SK-N-SH (cell line): ENCODE data around the gene GBX2. TPM values are rescaled to one million over a fixed set of nuclear protein-coding genes. Genes with fewer than 3 reads are reported as not detected.
A peak's percentile ranks its signal among the peaks of the same experiment; 100 is the strongest.

Experiments
- CTCF ChIA-PET: fragments of 300-600, 350-600 bp; formaldehyde crosslinking; extraction: SDS; loops from one replicate; lab custom pipeline; 2021; lab: Yijun Ruan, JAX
- POLR2A ChIA-PET: fragments of 350-600 bp; sonication (Branson Sonifier 250); formaldehyde crosslinking; extraction: SDS; loops from one replicate; lab custom pipeline; 2020; ENCODE audit warnings: antibody characterized with exemption, inconsistent platforms; lab: Yijun Ruan, JAX
- DNase-seq: peaks from one replicate; pipeline ENCODE4 v3.0.0; 2012
- H2AFZ ChIP-seq: fragments of 200-600 bp; sonication (generic); 2 replicates; pipeline ENCODE4 v1.8.1; 2016; ENCODE audit warnings: antibody characterized with exemption, mild to moderate bottlenecking, low read depth
- H3F3A ChIP-seq: fragments of 200-600 bp; sonication (generic); replicated peaks from 2 replicates; pipeline ENCODE3; 2016; ENCODE audit warnings: antibody characterized with exemption, mild to moderate bottlenecking; ENCODE audit not compliant: insufficient read depth
- H3K27ac ChIP-seq, 2 experiments: fragments of 200-500 bp in 1 of 2; fragments of 200-600 bp in 1 of 2; sonication (Bioruptor generic) in 1 of 2; sonication (generic), shearing (Covaris generic) in 1 of 2; 2 replicates each; pipeline versions ENCODE4 v1.5.1 to v1.6.1; 2014 to 2016; ENCODE audit warnings: low read depth in 2 of 2, inconsistent platforms in 1 of 2, low read length in 1 of 2, mild to moderate bottlenecking in 1 of 2, mixed read lengths in 1 of 2
- H3K27me3 ChIP-seq: fragments of 200-600 bp; sonication (generic), shearing (Covaris generic); 2 replicates; pipeline ENCODE4 v1.6.1; 2016; ENCODE audit warnings: mixed run types; ENCODE audit not compliant: insufficient read depth
- H3K36me3 ChIP-seq, 2 experiments: fragments of 200-500 bp in 1 of 2; fragments of 200-600 bp in 1 of 2; sonication (Bioruptor generic) in 1 of 2; sonication (generic) in 1 of 2; replicated peaks in 1 of 2; 2 replicates each; pipeline versions ENCODE3 to v1.5.1; 2014 to 2016; ENCODE audit warnings: low read length in 1 of 2, mild to moderate bottlenecking in 1 of 2; ENCODE audit not compliant: insufficient read depth in 2 of 2, control insufficient read depth in 1 of 2
- H3K4me1 ChIP-seq, 2 experiments: fragments of 200-500 bp in 1 of 2; fragments of 200-600 bp in 1 of 2; sonication (Bioruptor generic) in 1 of 2; sonication (generic), shearing (Covaris generic) in 1 of 2; 2 replicates each; pipeline versions ENCODE4 v1.5.1 to v1.6.1; 2014 to 2016; ENCODE audit warnings: low read depth in 1 of 2, low read length in 1 of 2, mixed run types in 1 of 2; ENCODE audit not compliant: insufficient read depth in 2 of 2, control insufficient read depth in 1 of 2
- H3K4me2 ChIP-seq: fragments of 200-600 bp; sonication (generic), shearing (Covaris generic); 2 replicates; pipeline ENCODE4 v1.6.1; 2017; ENCODE audit warnings: mixed run types
- H3K4me3 ChIP-seq, 2 experiments: fragments of 200-500 bp in 1 of 2; fragments of 200-600 bp in 1 of 2; sonication (Bioruptor generic) in 1 of 2; sonication (generic), shearing (Covaris generic) in 1 of 2; 2 replicates each; pipeline versions ENCODE4 v1.5.1 to v1.8.1; 2014 to 2016; ENCODE audit warnings: low read depth in 2 of 2, inconsistent platforms in 1 of 2, low read length in 1 of 2, mild to moderate bottlenecking in 1 of 2, mixed read lengths in 1 of 2, moderate library complexity in 1 of 2
- H3K79me2 ChIP-seq: fragments of 200-600 bp; sonication (generic); 2 replicates; pipeline ENCODE4 v1.8.1; 2017; ENCODE audit warnings: mild to moderate bottlenecking; ENCODE audit not compliant: insufficient read depth
- H3K9ac ChIP-seq: fragments of 200-600 bp; sonication (generic); 2 replicates; pipeline ENCODE4 v1.6.1; 2017; ENCODE audit warnings: mixed run types
- H3K9me2 ChIP-seq: fragments of 200-600 bp; sonication (generic); 2 replicates; pipeline ENCODE4 v1.6.1; 2017; ENCODE audit warnings: mixed run types
- H3K9me3 ChIP-seq: fragments of 200-600 bp; sonication (generic); 2 replicates; pipeline ENCODE4 v1.6.1; 2017; ENCODE audit warnings: mixed run types, mild to moderate bottlenecking, moderate library complexity
- H4K20me1 ChIP-seq: fragments of 200-600 bp; sonication (generic); 2 replicates; pipeline ENCODE4 v1.6.1; 2017; ENCODE audit warnings: mild to moderate bottlenecking, mixed run types; ENCODE audit not compliant: insufficient read depth
- CTCF ChIP-seq: fragments of 200-600 bp; sonication (generic); IDR thresholded peaks from 2 replicates; pipeline ENCODE4 v1.6.1; 2017; ENCODE audit warnings: antibody characterized with exemption, mild to moderate bottlenecking, moderate library complexity
- EP300 ChIP-seq, 2 experiments: IDR thresholded peaks; 2 replicates each; pipeline versions ENCODE4 v1.4.0 to v1.6.1; 2012; ENCODE audit warnings: borderline replicate concordance in 1 of 2, low read depth in 1 of 2, low read length in 1 of 2
- EZH2phosphoT487 ChIP-seq: fragments of 200-600 bp; sonication (generic); IDR thresholded peaks from 2 replicates; pipeline ENCODE4 v1.6.1; 2017; ENCODE audit warnings: low read depth, mixed run types, mild to moderate bottlenecking, antibody characterized with exemption, moderate library complexity, borderline replicate concordance
- FOXJ3 ChIP-seq: sonication (generic); formaldehyde crosslinking; IDR thresholded peaks from 2 replicates; pipeline ENCODE4 v1.5.1; 2020; ENCODE audit warnings: mild to moderate bottlenecking, missing genetic modification reagents
- FOXM1 ChIP-seq: IDR thresholded peaks from 2 replicates; pipeline ENCODE4 v1.4.0; 2012; ENCODE audit warnings: low read depth, mild to moderate bottlenecking
- GABPA ChIP-seq: IDR thresholded peaks from 2 replicates; pipeline ENCODE4 v1.4.0; 2012; ENCODE audit warnings: low read depth, mild to moderate bottlenecking
- GATA2 ChIP-seq: sonication (generic); formaldehyde crosslinking; IDR thresholded peaks from 2 replicates; pipeline ENCODE4 v1.5.0; 2020; ENCODE audit warnings: mild to moderate bottlenecking, missing genetic modification reagents
- JUND ChIP-seq: IDR thresholded peaks from 2 replicates; pipeline ENCODE4 v1.4.0; 2012
- MAX ChIP-seq: IDR thresholded peaks from 2 replicates; pipeline ENCODE4 v1.4.0; 2012; ENCODE audit warnings: low read depth
- MXI1 ChIP-seq: IDR thresholded peaks from 2 replicates; pipeline ENCODE4 v1.6.1; 2012; ENCODE audit warnings: mild to moderate bottlenecking, low read depth, low read length, improper control_type of control experiment
- POLR2AphosphoS5 ChIP-seq: IDR thresholded peaks from 2 replicates; pipeline ENCODE4 v1.6.1; 2012; ENCODE audit warnings: low read depth, low read length
- RAD21 ChIP-seq: IDR thresholded peaks from 2 replicates; pipeline ENCODE4 v1.6.1; 2012; ENCODE audit warnings: mild to moderate bottlenecking, low read length
- RCOR1 ChIP-seq: fragments of 150-350 bp; IDR thresholded peaks from 2 replicates; pipeline ENCODE4 v1.6.1; 2017; ENCODE audit warnings: antibody characterized with exemption, low read length
- RFX5 ChIP-seq: IDR thresholded peaks from 2 replicates; pipeline ENCODE4 v1.6.1; 2012; ENCODE audit warnings: mild to moderate bottlenecking, improper control_type of control experiment, low read length
- RXRA ChIP-seq: IDR thresholded peaks from 2 replicates; pipeline ENCODE4 v1.4.0; 2012; ENCODE audit warnings: low read depth, mild to moderate bottlenecking, borderline replicate concordance
- SIN3A ChIP-seq: IDR thresholded peaks from 2 replicates; pipeline ENCODE4 v1.6.1; 2012; ENCODE audit warnings: low read depth, mild to moderate bottlenecking, low read length, moderate library complexity, borderline replicate concordance
- SMC3 ChIP-seq: IDR thresholded peaks from 2 replicates; pipeline ENCODE4 v1.6.1; 2012; ENCODE audit warnings: low read depth, low read length, improper control_type of control experiment
- TAF1 ChIP-seq: IDR thresholded peaks from 2 replicates; pipeline ENCODE4 v1.6.1; 2012; ENCODE audit warnings: low read depth, mild to moderate bottlenecking, low read length, moderate library complexity, borderline replicate concordance
- WGBS: methylation state at CpG from one replicate; pipeline ENCODE4 v1.1.6; 2017; ENCODE audit warnings: low lambda C conversion rate; 5-methylcytosine and 5-hydroxymethylcytosine counted together
- polyA plus RNA-seq, 3 experiments: library from polyadenylated mRNA; depleted of rRNA; stranded (reverse); fragments of >200 nt; gene quantifications; 2 replicates each; pipeline ENCODE4 v1.2.3, GENCODE V29; 2012
- TF ChIP-seq, protein P1 (sequence below): IDR thresholded peaks from 2 replicates; pipeline ENCODE4 v1.6.1; 2012; ENCODE audit warnings: mild to moderate bottlenecking, low read depth, low read length, moderate library complexity

The GBX2 gene
- polyA plus RNA-seq, 1 of the 3 experiments (the other 2 are of a cell fraction) = 0.16 TPM

DNA sequence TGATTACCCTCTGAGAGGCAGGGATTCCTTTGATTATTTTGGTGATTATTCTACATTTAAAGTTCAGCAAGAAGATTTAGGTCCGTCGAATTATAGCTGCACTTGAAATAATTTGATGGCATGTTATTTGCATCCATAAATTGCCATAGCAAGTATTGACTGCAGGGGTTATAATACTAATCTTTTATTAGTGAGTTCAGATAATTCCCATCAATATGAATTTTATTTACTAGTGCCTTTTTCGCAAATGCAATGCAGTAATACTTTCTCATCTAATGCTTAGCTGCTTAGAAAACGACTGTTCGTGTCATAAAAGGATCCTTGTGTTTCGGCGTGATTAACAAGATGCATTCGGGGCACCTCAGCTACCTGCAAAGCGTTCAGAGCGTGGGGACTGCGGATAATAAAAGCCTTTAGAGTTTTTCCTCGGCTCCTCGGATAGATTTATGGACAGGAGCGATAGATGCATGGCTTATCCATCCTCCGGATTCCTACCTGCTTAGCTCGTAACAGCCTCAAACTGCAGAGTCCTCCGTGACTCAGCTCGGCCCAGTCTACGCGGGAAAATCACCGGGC lies 2.5 kb upstream of the GBX2 start (continued):
- TF ChIP-seq, protein P1, sequence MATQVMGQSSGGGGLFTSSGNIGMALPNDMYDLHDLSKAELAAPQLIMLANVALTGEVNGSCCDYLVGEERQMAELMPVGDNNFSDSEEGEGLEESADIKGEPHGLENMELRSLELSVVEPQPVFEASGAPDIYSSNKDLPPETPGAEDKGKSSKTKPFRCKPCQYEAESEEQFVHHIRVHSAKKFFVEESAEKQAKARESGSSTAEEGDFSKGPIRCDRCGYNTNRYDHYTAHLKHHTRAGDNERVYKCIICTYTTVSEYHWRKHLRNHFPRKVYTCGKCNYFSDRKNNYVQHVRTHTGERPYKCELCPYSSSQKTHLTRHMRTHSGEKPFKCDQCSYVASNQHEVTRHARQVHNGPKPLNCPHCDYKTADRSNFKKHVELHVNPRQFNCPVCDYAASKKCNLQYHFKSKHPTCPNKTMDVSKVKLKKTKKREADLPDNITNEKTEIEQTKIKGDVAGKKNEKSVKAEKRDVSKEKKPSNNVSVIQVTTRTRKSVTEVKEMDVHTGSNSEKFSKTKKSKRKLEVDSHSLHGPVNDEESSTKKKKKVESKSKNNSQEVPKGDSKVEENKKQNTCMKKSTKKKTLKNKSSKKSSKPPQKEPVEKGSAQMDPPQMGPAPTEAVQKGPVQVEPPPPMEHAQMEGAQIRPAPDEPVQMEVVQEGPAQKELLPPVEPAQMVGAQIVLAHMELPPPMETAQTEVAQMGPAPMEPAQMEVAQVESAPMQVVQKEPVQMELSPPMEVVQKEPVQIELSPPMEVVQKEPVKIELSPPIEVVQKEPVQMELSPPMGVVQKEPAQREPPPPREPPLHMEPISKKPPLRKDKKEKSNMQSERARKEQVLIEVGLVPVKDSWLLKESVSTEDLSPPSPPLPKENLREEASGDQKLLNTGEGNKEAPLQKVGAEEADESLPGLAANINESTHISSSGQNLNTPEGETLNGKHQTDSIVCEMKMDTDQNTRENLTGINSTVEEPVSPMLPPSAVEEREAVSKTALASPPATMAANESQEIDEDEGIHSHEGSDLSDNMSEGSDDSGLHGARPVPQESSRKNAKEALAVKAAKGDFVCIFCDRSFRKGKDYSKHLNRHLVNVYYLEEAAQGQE = no peak

- no peak overlapping the region for H3K27ac ChIP-seq
- peak; percentile 49 for DNase-seq
- 31% methylated on average over 34 of the region's 38 CpGs for WGBS
- H3K4me1 ChIP-seq = peaks cover 0 to 5% of the 10 kb centered on the region in 2 experiments; a peak in 2 of 4 replicates
- no peaks in the 10 kb centered on the region for H3K9me2 ChIP-seq
- H2AFZ ChIP-seq = no peak overlapping the region
- H4K20me1 ChIP-seq = no peaks in the 10 kb centered on the region
- H3K27me3 ChIP-seq = peaks cover 97% of the 10 kb centered on the region
- H3F3A ChIP-seq = peaks cover 4% of the 10 kb centered on the region
- no peak overlapping the region for H3K4me3 ChIP-seq
- no peaks in the 10 kb centered on the region for H3K36me3 ChIP-seq
- H3K9me3 ChIP-seq = no peaks in the 10 kb centered on the region
- TF ChIP-seq JUND (no peak), RCOR1 (no peak), FOXJ3 (CRISPR knock-in tag) (no peak), RAD21 (no peak), RFX5 (no peak), POLR2AphosphoS5 (no peak), TAF1 (no peak), MXI1 (no peak), SIN3A (no peak), RXRA (no peak), MAX (no peak), EP300 (IDR thresholded peaks at IDR 0.05; ENCODE audit: borderline replicate concordance in 1 of 2, low read depth in 1 of 2, low read length in 1 of 2) (no peak), EZH2phosphoT487 (no peak), GATA2 (no peak), GABPA (no peak), FOXM1 (no peak), CTCF (no peak), SMC3 (no peak)
- TF ChIP-seq, protein P1 = no peak
- no peak overlapping the region for H3K9ac ChIP-seq
- POLR2A ChIA-PET = interaction anchor here (1.2 kb wide), 1 partner anchor 9 kb away, joined by 3 read pairs; no protein-coding TSS in a partner anchor
- CTCF ChIA-PET = interaction anchor here (0.6 to 15.0 kb wide), 7 partner anchors 8 to 390 kb away, joined by 3 to 248 read pairs (median 21); no protein-coding TSS in a partner anchor
- no peak overlapping the region for H3K4me2 ChIP-seq
- H3K79me2 ChIP-seq = no peaks in the 10 kb centered on the region
These were observed 1.8 kb upstream of the GBX2 start for GRCh38 chr2:236169741-236170589.
